HepG2 (cell line): ENCODE measurements around the gene GAN. TPM values are rescaled to one million over a fixed set of nuclear protein-coding genes. Genes with fewer than 3 reads are reported as not detected.

Experiments used
- AHR ChIP-seq: IDR thresholded peaks from 2 replicates; pipeline ENCODE4 v1.6.1; 2018; ENCODE audit warnings: missing genetic modification reagents, missing compliant biosample characterization
- CCDC6 ChIP-seq: sonication (generic); formaldehyde crosslinking; IDR thresholded peaks from 2 replicates; pipeline ENCODE4 v1.8.1; 2022; ENCODE audit warnings: mild to moderate bottlenecking, missing genetic modification reagents, moderate library complexity
- DR1 ChIP-seq: sonication (generic); formaldehyde crosslinking; IDR thresholded peaks from 2 replicates; pipeline ENCODE4 v1.8.0; 2021; ENCODE audit warnings: mild to moderate bottlenecking, missing genetic modification reagents, inconsistent platforms
- HHEX ChIP-seq: IDR thresholded peaks from 2 replicates; pipeline ENCODE4 v1.6.1; 2016; ENCODE audit warnings: control low read depth
- HNRNPH1 ChIP-seq: fragments of 200-400 bp; formaldehyde crosslinking; optimal IDR thresholded peaks from 2 replicates; pipeline ENCODE3; 2017; ENCODE audit warnings: mild to moderate bottlenecking, low read depth, low read length
- KDM2A ChIP-seq: sonication (generic); formaldehyde crosslinking; IDR thresholded peaks from 2 replicates; pipeline ENCODE4 v1.4.0; 2020; ENCODE audit warnings: low read depth, missing genetic modification reagents, borderline replicate concordance
- MAZ ChIP-seq, 2 experiments: sonication (generic) in 1 of 2; formaldehyde crosslinking in 1 of 2; IDR thresholded peaks; 2 replicates each; pipeline versions ENCODE4 v1.5.0 to v1.6.1; 2012 to 2020; ENCODE audit warnings: low read depth in 2 of 2, mild to moderate bottlenecking in 2 of 2, borderline replicate concordance in 1 of 2, improper control_type of control experiment in 1 of 2, low read length in 1 of 2, missing genetic modification reagents in 1 of 2, moderate library complexity in 1 of 2
- MEF2D ChIP-seq: sonication (generic); formaldehyde crosslinking; IDR thresholded peaks from 2 replicates; pipeline ENCODE4 v1.5.1; 2020; ENCODE audit warnings: mild to moderate bottlenecking, missing genetic modification reagents
- MIER2 ChIP-seq: IDR thresholded peaks from 2 replicates; pipeline ENCODE4 v1.6.1; 2016; ENCODE audit warnings: missing biosample characterization, missing genetic modification reagents
- MTA3 ChIP-seq: sonication (generic); formaldehyde crosslinking; IDR thresholded peaks from 2 replicates; pipeline ENCODE4 v1.4.0; 2020; ENCODE audit warnings: missing genetic modification reagents
- NFYC ChIP-seq: IDR thresholded peaks from 2 replicates; pipeline ENCODE4 v1.6.1; 2016; ENCODE audit warnings: missing genetic modification reagents, missing compliant biosample characterization
- NR1H2 ChIP-seq: sonication (generic); formaldehyde crosslinking; IDR thresholded peaks from 2 replicates; pipeline ENCODE4 v1.8.1; 2022; ENCODE audit warnings: low read depth, missing genetic modification reagents, borderline replicate concordance
- PHF8 ChIP-seq: sonication (generic); formaldehyde crosslinking; IDR thresholded peaks from 2 replicates; pipeline ENCODE4 v1.5.0; 2020; ENCODE audit warnings: missing genetic modification reagents
- SNAI1 ChIP-seq: sonication (generic); formaldehyde crosslinking; IDR thresholded peaks from 2 replicates; pipeline ENCODE4 v1.5.0; 2020; ENCODE audit warnings: mild to moderate bottlenecking, missing genetic modification reagents, borderline replicate concordance
- THAP11 ChIP-seq: IDR thresholded peaks from 2 replicates; pipeline ENCODE4 v1.6.1; 2016; ENCODE audit warnings: missing biosample characterization, missing genetic modification reagents
- TP53 ChIP-seq: sonication (generic); formaldehyde crosslinking; conservative IDR thresholded peaks from 2 replicates; pipeline ENCODE4 v1.4.0; 2020; ENCODE audit warnings: missing genetic modification reagents
- ZNF354B ChIP-seq: sonication (generic); formaldehyde crosslinking; IDR thresholded peaks from 2 replicates; pipeline ENCODE4 v1.8.0; 2022; ENCODE audit warnings: mild to moderate bottlenecking, missing genetic modification reagents
- ZNF432 ChIP-seq: sonication (generic); formaldehyde crosslinking; IDR thresholded peaks from 2 replicates; pipeline ENCODE4 v1.5.0; 2020; ENCODE audit warnings: missing genetic modification reagents, mild to moderate bottlenecking, borderline replicate concordance
- ZNF501 ChIP-seq: sonication (generic); formaldehyde crosslinking; IDR thresholded peaks from 2 replicates; pipeline ENCODE4 v1.5.1; 2020; ENCODE audit warnings: mild to moderate bottlenecking, moderate library complexity, missing genetic modification reagents
- ZNF749 ChIP-seq: sonication (generic); formaldehyde crosslinking; IDR thresholded peaks from 2 replicates; pipeline ENCODE4 v1.8.0; 2022; ENCODE audit warnings: mild to moderate bottlenecking, missing genetic modification reagents, moderate library complexity, borderline replicate concordance
- ZNF891 ChIP-seq: sonication (generic); formaldehyde crosslinking; IDR thresholded peaks from 2 replicates; pipeline ENCODE4 v1.5.0; 2020; ENCODE audit warnings: mild to moderate bottlenecking, missing genetic modification reagents
- polyA plus RNA-seq, 8 experiments: library from polyadenylated mRNA; depleted of rRNA in 3 of 8; stranded (reverse) in 7 of 8; unstranded in 1 of 8; fragments of >200 nt; fragmentation: Illumina TruSeq in 4 of 8; extraction: Trizol in 4 of 8; gene quantifications; 2 replicates each; pipeline versions ENCODE4 v1.2.1 to v1.2.3, GENCODE V29; 2011 to 2016; ENCODE audit warnings: low read depth in 4 of 8, missing spikeins in 1 of 8, mixed read lengths in 1 of 8; ENCODE audit not compliant: insufficient read depth in 1 of 8
- total RNA-seq, 5 experiments: library from RNA; depleted of rRNA; stranded (reverse); fragments of >200 nt; fragmentation: Illumina TruSeq; extraction: Trizol; gene quantifications; 2 replicates each; pipeline ENCODE4 v1.2.3, GENCODE V29; 2016; ENCODE audit warnings: low read depth in 1 of 5
- TF ChIP-seq, protein P1 (sequence below): sonication (generic); formaldehyde crosslinking; IDR thresholded peaks from 2 replicates; pipeline ENCODE4 v1.4.0; 2020; ENCODE audit warnings: missing genetic modification reagents
- TF ChIP-seq, protein P2 (sequence below): fragments of 450-650 bp; IDR thresholded peaks from 2 replicates; pipeline ENCODE4 v1.6.1; 2017; ENCODE audit warnings: mild to moderate bottlenecking
- TF ChIP-seq, protein P3 (sequence below): sonication (generic); formaldehyde crosslinking; IDR thresholded peaks from 2 replicates; pipeline ENCODE4 v1.5.1; 2020; ENCODE audit warnings: missing genetic modification reagents, mild to moderate bottlenecking, borderline replicate concordance

Gene GAN
- total and polyA plus RNA-seq, 2 of the 13 experiments (the other 11 are each of a cell fraction or from before 2014, with no cell fraction given) = 4.3 to 11.0 TPM

DNA sequence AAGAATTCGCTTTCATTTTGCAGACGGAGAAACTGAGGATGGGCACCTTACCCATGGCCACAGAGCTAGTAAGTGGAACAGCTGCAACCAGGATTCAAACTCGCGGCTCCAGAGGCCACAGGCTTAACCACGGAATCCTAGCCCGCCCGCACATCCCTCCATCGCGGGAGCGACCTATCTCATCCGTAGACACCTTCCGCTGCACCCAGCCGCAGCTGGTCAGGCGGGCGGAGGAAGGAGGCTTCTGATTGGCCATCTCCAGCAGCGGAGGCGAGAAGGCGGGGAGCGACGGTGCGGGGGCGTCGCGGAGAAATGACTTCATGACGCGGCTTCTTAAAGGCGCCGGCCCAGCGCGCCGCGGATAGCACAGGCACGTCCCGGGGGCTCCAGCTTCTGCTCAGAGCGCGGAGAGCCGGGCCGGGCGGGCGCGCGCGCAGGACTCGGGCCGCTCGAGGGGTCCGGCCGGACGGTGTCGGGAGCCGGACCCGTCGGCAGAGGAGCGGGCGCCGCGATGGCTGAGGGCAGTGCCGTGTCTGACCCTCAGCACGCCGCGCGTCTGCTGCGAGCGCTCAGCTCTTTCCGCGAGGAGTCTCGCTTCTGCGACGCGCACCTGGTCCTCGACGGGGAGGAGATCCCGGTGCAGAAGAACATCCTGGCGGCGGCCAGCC, at the start of gene GAN (continued):
- TF ChIP-seq MAZ (IDR thresholded peaks at IDR 0.05; ENCODE audit: borderline replicate concordance, low read depth, low read length) = peak; percentile 93
- TF ChIP-seq MAZ (CRISPR knock-in tag; IDR thresholded peaks at IDR 0.05; ENCODE audit: low read depth) = peak; percentile 95
- peak; percentile 93 for TF ChIP-seq THAP11 (CRISPR knock-in tag)
- TF ChIP-seq HNRNPH1 = no peak
- TF ChIP-seq, protein P1, sequence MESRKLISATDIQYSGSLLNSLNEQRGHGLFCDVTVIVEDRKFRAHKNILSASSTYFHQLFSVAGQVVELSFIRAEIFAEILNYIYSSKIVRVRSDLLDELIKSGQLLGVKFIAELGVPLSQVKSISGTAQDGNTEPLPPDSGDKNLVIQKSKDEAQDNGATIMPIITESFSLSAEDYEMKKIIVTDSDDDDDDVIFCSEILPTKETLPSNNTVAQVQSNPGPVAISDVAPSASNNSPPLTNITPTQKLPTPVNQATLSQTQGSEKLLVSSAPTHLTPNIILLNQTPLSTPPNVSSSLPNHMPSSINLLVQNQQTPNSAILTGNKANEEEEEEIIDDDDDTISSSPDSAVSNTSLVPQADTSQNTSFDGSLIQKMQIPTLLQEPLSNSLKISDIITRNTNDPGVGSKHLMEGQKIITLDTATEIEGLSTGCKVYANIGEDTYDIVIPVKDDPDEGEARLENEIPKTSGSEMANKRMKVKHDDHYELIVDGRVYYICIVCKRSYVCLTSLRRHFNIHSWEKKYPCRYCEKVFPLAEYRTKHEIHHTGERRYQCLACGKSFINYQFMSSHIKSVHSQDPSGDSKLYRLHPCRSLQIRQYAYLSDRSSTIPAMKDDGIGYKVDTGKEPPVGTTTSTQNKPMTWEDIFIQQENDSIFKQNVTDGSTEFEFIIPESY (CRISPR knock-in tag) = no peak
- TF ChIP-seq DR1 = peak; percentile 96
- no peak for TF ChIP-seq AHR
- TF ChIP-seq ZNF432 = no peak
- TF ChIP-seq MEF2D (CRISPR knock-in tag) = 0 out of 2 replicates have a peak, but pooled peaks have one; percentile 44
- TF ChIP-seq ZNF354B (CRISPR knock-in tag) = no peak; the same call in 1 of the 2 replicates
- TF ChIP-seq NR1H2 (CRISPR knock-in tag) = no peak
- no peak for TF ChIP-seq SNAI1 (CRISPR knock-in tag)
- peak; percentile 72; the same call in 1 of the 2 replicates for TF ChIP-seq ZNF891 (CRISPR knock-in tag)
- TF ChIP-seq, protein P2, sequence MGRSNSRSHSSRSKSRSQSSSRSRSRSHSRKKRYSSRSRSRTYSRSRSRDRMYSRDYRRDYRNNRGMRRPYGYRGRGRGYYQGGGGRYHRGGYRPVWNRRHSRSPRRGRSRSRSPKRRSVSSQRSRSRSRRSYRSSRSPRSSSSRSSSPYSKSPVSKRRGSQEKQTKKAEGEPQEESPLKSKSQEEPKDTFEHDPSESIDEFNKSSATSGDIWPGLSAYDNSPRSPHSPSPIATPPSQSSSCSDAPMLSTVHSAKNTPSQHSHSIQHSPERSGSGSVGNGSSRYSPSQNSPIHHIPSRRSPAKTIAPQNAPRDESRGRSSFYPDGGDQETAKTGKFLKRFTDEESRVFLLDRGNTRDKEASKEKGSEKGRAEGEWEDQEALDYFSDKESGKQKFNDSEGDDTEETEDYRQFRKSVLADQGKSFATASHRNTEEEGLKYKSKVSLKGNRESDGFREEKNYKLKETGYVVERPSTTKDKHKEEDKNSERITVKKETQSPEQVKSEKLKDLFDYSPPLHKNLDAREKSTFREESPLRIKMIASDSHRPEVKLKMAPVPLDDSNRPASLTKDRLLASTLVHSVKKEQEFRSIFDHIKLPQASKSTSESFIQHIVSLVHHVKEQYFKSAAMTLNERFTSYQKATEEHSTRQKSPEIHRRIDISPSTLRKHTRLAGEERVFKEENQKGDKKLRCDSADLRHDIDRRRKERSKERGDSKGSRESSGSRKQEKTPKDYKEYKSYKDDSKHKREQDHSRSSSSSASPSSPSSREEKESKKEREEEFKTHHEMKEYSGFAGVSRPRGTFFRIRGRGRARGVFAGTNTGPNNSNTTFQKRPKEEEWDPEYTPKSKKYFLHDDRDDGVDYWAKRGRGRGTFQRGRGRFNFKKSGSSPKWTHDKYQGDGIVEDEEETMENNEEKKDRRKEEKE = no peak
- peak; percentile 25; the same call in 1 of the 2 replicates for TF ChIP-seq MIER2 (CRISPR knock-in tag)
- TF ChIP-seq TP53 (CRISPR knock-in tag) = no peak
- peak; percentile 92 for TF ChIP-seq NFYC
- TF ChIP-seq PHF8 (CRISPR knock-in tag) = peak; percentile 81
- TF ChIP-seq, protein P3, sequence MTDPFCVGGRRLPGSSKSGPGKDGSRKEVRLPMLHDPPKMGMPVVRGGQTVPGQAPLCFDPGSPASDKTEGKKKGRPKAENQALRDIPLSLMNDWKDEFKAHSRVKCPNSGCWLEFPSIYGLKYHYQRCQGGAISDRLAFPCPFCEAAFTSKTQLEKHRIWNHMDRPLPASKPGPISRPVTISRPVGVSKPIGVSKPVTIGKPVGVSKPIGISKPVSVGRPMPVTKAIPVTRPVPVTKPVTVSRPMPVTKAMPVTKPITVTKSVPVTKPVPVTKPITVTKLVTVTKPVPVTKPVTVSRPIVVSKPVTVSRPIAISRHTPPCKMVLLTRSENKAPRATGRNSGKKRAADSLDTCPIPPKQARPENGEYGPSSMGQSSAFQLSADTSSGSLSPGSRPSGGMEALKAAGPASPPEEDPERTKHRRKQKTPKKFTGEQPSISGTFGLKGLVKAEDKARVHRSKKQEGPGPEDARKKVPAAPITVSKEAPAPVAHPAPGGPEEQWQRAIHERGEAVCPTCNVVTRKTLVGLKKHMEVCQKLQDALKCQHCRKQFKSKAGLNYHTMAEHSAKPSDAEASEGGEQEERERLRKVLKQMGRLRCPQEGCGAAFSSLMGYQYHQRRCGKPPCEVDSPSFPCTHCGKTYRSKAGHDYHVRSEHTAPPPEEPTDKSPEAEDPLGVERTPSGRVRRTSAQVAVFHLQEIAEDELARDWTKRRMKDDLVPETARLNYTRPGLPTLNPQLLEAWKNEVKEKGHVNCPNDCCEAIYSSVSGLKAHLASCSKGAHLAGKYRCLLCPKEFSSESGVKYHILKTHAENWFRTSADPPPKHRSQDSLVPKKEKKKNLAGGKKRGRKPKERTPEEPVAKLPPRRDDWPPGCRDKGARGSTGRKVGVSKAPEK (CRISPR knock-in tag) = no peak
- TF ChIP-seq ZNF501 (CRISPR knock-in tag) = peak; percentile 96
- no peak for TF ChIP-seq HHEX
- no peak for TF ChIP-seq ZNF749
- TF ChIP-seq MTA3 = no peak
- peak; percentile 97 for TF ChIP-seq KDM2A (CRISPR knock-in tag)
- no peak; the same call in 1 of the 2 replicates for TF ChIP-seq CCDC6 (CRISPR knock-in tag)
